Measurements from ENCODE around the gene GSTM2. TPM values are rescaled to one million over a fixed set of nuclear protein-coding genes. Genes with fewer than 3 reads are reported as not detected.

Gene GSTM2
- total and polyA plus RNA-seq, 2 experiments from 2014 or later: 48.7 to 91.4 TPM

DNA sequence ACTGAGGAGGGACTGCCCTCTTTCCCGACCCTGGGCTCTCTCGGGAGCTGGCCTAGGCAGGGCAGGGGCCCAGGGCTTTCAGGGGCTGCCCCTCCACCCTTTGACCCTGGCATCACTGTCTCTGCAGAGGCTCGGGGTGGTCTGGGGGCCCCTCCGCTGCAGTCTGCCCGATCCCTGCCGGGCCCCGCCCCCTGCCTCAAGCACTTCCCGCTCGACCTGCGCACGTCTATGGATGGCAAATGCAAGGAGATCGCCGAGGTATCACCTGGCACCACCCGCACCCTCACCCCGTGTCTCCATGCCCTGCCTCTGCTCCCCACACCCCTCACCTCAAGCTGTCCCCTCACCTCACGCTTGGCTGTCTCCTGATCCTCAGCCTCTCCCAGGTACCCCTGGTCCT is 42.7 kb upstream of the GSTM2 start:
- Histone ChIP-seq H2AFZ (no peak overlapping the region), H3K9me3 (ENCODE audit: low read depth) (no peaks in the 10 kb centered on the region), H3K27me3 (no peaks in the 10 kb centered on the region), H3K27ac (no peak overlapping the region), H3K79me2 (peaks cover 47% of the 10 kb centered on the region), H3K4me3 (no peak overlapping the region), H3K36me3 (replicated peaks; ENCODE audit: insufficient read depth, low read depth) (no peaks in the 10 kb centered on the region), H3K4me2 (no peak overlapping the region), H4K20me1 (ENCODE audit: insufficient read depth, poor library complexity, severe bottlenecking) (peaks cover 47% of the 10 kb centered on the region), H3K9me2 (replicated peaks; ENCODE audit: insufficient read depth) (no peaks in the 10 kb centered on the region), H3K4me1 (ENCODE audit: insufficient read depth) (peaks cover 20% of the 10 kb centered on the region)
- no peak for TF ChIP-seq EZH2 (IDR thresholded peaks at IDR 0.05; ENCODE audit: borderline replicate concordance)
- no peak for TF ChIP-seq EZH2phosphoT487 (IDR thresholded peaks at IDR 0.05; ENCODE audit: low read depth, severe bottlenecking, unreplicated experiment)
- TF ChIP-seq, protein P1, sequence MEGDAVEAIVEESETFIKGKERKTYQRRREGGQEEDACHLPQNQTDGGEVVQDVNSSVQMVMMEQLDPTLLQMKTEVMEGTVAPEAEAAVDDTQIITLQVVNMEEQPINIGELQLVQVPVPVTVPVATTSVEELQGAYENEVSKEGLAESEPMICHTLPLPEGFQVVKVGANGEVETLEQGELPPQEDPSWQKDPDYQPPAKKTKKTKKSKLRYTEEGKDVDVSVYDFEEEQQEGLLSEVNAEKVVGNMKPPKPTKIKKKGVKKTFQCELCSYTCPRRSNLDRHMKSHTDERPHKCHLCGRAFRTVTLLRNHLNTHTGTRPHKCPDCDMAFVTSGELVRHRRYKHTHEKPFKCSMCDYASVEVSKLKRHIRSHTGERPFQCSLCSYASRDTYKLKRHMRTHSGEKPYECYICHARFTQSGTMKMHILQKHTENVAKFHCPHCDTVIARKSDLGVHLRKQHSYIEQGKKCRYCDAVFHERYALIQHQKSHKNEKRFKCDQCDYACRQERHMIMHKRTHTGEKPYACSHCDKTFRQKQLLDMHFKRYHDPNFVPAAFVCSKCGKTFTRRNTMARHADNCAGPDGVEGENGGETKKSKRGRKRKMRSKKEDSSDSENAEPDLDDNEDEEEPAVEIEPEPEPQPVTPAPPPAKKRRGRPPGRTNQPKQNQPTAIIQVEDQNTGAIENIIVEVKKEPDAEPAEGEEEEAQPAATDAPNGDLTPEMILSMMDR (IDR thresholded peaks at IDR 0.05; ENCODE audit: poor library complexity): no peak
- no peak for DNase-seq (ENCODE audit: low spot score)
- 92% methylated on average over 14 of the region's 16 CpGs for WGBS (ENCODE audit: low lambda C conversion rate, missing lambda C conversion rate)

DNA sequence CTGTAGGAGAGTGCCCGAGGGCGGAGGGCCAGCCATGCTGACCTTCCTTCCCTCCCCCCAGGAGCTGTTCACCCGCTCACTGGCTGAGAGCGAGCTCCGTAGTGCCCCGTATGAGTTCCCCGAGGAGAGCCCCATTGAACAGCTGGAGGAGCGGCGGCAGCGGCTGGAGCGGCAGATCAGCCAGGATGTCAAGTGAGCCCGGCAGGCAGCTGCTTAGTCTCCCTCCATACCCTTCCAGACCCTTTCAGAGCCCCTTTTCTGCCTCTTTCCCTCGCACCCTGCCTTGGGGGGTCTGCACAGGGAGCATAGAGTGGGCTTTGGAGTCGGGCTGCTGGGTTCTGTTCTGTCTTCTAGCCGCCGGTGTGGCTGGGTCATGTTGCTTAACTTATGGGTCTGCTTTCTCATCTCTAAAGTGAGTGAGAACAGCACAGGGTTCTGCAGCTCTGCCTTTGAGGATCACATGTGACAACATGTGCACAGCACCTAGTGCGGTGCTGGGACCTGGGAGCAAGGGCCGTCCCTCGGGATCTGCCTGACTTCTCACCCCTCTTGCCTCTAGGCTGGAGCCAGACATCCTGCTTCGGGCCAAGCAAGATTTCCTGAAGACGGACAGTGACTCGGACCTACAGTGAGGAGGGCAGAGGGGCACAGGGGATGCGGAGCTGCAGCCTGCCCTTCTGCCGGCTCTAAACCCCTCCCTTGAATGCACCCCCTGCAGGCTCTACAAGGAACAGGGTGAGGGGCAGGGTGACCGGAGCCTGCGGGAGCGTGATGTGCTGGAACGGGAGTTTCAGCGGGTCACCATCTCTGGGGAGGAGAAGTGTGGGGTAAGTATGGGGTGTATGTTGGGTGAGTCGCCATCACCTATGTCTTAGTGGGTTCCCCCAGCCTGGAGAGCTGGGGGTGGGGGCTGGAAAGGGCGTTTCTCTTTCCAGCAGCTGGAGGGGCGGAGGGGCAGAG is 42.0 kb upstream of the GSTM2 start:
- no peak for DNase-seq (ENCODE audit: low spot score)
- TF ChIP-seq, protein P1 (IDR thresholded peaks at IDR 0.05; ENCODE audit: poor library complexity): no peak
- TF ChIP-seq EZH2 (IDR thresholded peaks at IDR 0.05; ENCODE audit: borderline replicate concordance): no peak
- Histone ChIP-seq H3K9me2 (replicated peaks; ENCODE audit: insufficient read depth) (no peaks in the 10 kb centered on the region), H3K4me2 (no peak overlapping the region), H3K79me2 (peaks cover 42% of the 10 kb centered on the region), H4K20me1 (ENCODE audit: insufficient read depth, poor library complexity, severe bottlenecking) (peaks cover 47% of the 10 kb centered on the region), H3K9me3 (ENCODE audit: low read depth) (no peaks in the 10 kb centered on the region), H3K27me3 (no peaks in the 10 kb centered on the region), H3K4me1 (ENCODE audit: insufficient read depth) (peaks cover 20% of the 10 kb centered on the region), H3K27ac (no peak overlapping the region), H3K4me3 (no peak overlapping the region), H2AFZ (no peak overlapping the region), H3K36me3 (replicated peaks; ENCODE audit: insufficient read depth, low read depth) (no peaks in the 10 kb centered on the region)
- 89% methylated on average over 31 of the region's 32 CpGs for WGBS (ENCODE audit: low lambda C conversion rate, missing lambda C conversion rate)

DNA sequence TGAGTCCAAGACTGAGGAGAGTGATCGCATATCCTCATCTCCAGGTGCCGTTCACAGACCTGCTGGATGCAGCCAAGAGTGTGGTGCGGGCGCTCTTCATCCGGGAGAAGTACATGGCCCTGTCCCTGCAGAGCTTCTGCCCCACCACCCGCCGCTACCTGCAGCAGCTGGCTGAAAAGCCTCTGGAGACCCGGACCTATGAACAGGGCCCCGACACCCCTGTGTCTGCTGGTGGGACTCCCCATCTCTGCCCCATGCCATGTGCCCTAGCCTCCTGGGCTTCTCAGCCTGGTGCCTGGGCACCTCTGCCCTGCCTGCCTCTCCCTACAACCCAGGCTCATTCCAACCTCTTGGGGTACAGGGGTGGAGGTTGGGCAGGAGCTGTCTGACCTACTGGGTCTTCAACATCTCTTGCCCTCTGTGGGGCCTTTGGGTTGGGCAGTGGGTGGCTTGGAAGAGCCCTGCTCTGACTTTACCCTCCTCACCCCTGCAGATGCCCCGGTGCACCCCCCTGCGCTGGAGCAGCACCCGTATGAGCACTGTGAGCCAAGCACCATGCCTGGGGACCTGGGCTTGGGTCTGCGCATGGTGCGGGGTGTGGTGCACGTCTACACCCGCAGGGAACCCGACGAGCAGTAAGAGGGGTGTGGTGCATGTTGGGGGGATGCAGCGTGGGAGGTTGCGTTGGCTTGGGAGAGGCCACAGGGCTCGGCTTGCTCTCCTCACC is 41.0 kb upstream of the GSTM2 start:
- Histone ChIP-seq H3K79me2 (peaks cover 33% of the 10 kb centered on the region), H3K4me1 (ENCODE audit: insufficient read depth) (peaks cover 20% of the 10 kb centered on the region), H3K27ac (no peak overlapping the region), H3K4me3 (no peak overlapping the region), H3K36me3 (replicated peaks; ENCODE audit: insufficient read depth, low read depth) (no peaks in the 10 kb centered on the region), H3K9me2 (replicated peaks; ENCODE audit: insufficient read depth) (no peaks in the 10 kb centered on the region), H4K20me1 (ENCODE audit: insufficient read depth, poor library complexity, severe bottlenecking) (peaks cover 38% of the 10 kb centered on the region), H3K9me3 (ENCODE audit: low read depth) (no peaks in the 10 kb centered on the region), H3K27me3 (no peaks in the 10 kb centered on the region), H2AFZ (no peak overlapping the region), H3K4me2 (no peak overlapping the region)
- TF ChIP-seq, protein P1 (IDR thresholded peaks at IDR 0.05; ENCODE audit: poor library complexity): no peak
- TF ChIP-seq EZH2 (IDR thresholded peaks at IDR 0.05; ENCODE audit: borderline replicate concordance): no peak
- no peak for TF ChIP-seq EZH2phosphoT487 (IDR thresholded peaks at IDR 0.05; ENCODE audit: low read depth, severe bottlenecking, unreplicated experiment)
- whole genome bisulfite sequencing (ENCODE audit: low lambda C conversion rate, missing lambda C conversion rate): 97% methylated on average over 21 of the region's 21 CpGs
- no peak for DNase-seq (ENCODE audit: low spot score)

Data from hepatocyte (in vitro differentiated cells).